KMS-11 (cell line): ENCODE data around the gene LIF.

Experiments
- H2AFZ ChIP-seq: fragments of 200-600 bp; sonication (generic); 2 replicates; pipeline ENCODE4 v1.6.1; 2016; ENCODE audit warnings: antibody characterized with exemption, mixed run types, low read depth
- H3K27ac ChIP-seq: fragments of 200-600 bp; sonication (generic); 2 replicates; pipeline ENCODE4 v1.6.1; 2016; ENCODE audit warnings: mild to moderate bottlenecking, mixed run types
- H3K27me3 ChIP-seq: fragments of 200-600 bp; sonication (generic); 2 replicates; pipeline ENCODE4 v1.6.1; 2017; ENCODE audit warnings: mild to moderate bottlenecking, low read depth, mixed run types, moderate library complexity; ENCODE audit not compliant: insufficient read depth
- H3K36me3 ChIP-seq: fragments of 200-600 bp; sonication (generic); 2 replicates; pipeline ENCODE4 v1.6.1; 2017; ENCODE audit warnings: mild to moderate bottlenecking, mixed run types; ENCODE audit not compliant: insufficient read depth
- H3K4me1 ChIP-seq: fragments of 200-600 bp; sonication (generic); 2 replicates; pipeline ENCODE4 v1.6.1; 2016; ENCODE audit warnings: mild to moderate bottlenecking, low read depth, mixed run types; ENCODE audit not compliant: poor library complexity, severe bottlenecking
- H3K4me2 ChIP-seq: fragments of 200-600 bp; sonication (generic); 2 replicates; pipeline ENCODE4 v1.7.0; 2016; ENCODE audit warnings: mild to moderate bottlenecking, mixed run types
- H3K4me3 ChIP-seq: fragments of 200-600 bp; sonication (generic); IDR thresholded peaks from 2 replicates; pipeline ENCODE4 v1.6.1; 2017; ENCODE audit warnings: low read depth, low read length, mixed read lengths; ENCODE audit not compliant: insufficient read depth
- H3K79me2 ChIP-seq: fragments of 200-600 bp; sonication (generic); 2 replicates; pipeline ENCODE4 v1.6.1; 2016; ENCODE audit warnings: low read depth, mixed run types; ENCODE audit not compliant: insufficient read depth
- H3K9ac ChIP-seq: fragments of 200-600 bp; sonication (generic); 2 replicates; pipeline ENCODE4 v1.6.1; 2016; ENCODE audit warnings: mild to moderate bottlenecking, mixed run types
- H4K20me1 ChIP-seq: fragments of 200-600 bp; sonication (generic); 2 replicates; pipeline ENCODE4 v1.6.1; 2016; ENCODE audit warnings: mild to moderate bottlenecking, mixed run types; ENCODE audit not compliant: insufficient read depth
- TF ChIP-seq, protein P1 (sequence below): fragments of 200-600 bp; sonication (generic); conservative IDR thresholded peaks from 2 replicates; pipeline ENCODE4 v1.6.1; 2017; ENCODE audit warnings: low read depth, mild to moderate bottlenecking, antibody characterized with exemption, low read length, moderate library complexity, mixed read lengths

LIF gene

DNA sequence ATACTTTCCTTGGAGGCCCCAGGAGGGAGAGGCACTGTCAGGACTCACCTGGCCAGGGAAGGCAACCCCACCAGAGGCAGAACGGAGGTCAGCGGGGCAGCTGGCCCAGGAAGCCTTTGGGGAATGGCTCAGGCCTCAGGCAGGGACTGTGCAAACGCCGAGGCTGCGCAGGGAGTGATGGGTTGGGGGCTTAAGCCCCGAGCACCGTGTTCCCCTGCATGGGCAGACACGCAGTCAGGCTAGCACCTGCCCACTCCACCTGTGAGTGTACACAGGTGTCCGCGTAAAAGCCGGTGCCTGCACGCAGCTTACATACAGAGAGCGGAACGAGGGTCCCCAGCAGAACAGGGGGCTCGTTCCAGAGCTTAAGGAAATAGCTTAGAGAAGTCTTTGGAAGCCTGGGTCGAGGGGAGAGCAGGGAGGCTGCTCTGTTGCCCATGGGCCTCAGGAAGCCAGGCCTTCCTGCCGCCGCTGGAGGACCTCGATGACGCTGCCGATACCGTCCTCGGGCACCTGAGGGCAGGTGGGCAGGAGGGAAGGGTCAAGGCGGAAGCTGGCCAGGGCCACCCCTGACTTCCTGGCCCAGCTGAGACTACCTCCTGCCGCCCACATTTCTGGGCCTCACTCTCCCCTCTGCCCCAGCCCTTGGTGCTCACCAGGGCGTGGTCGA lies 38.8 kb upstream of the LIF start:
- H4K20me1 ChIP-seq, result no peaks in the 10 kb centered on the region
- no peak overlapping the region for H3K4me2 ChIP-seq
- H3K4me1 ChIP-seq, result peaks cover 23% of the 10 kb centered on the region
- H3K36me3 ChIP-seq, result no peaks in the 10 kb centered on the region
- no peak overlapping the region for H2AFZ ChIP-seq
- TF ChIP-seq, protein P1, sequence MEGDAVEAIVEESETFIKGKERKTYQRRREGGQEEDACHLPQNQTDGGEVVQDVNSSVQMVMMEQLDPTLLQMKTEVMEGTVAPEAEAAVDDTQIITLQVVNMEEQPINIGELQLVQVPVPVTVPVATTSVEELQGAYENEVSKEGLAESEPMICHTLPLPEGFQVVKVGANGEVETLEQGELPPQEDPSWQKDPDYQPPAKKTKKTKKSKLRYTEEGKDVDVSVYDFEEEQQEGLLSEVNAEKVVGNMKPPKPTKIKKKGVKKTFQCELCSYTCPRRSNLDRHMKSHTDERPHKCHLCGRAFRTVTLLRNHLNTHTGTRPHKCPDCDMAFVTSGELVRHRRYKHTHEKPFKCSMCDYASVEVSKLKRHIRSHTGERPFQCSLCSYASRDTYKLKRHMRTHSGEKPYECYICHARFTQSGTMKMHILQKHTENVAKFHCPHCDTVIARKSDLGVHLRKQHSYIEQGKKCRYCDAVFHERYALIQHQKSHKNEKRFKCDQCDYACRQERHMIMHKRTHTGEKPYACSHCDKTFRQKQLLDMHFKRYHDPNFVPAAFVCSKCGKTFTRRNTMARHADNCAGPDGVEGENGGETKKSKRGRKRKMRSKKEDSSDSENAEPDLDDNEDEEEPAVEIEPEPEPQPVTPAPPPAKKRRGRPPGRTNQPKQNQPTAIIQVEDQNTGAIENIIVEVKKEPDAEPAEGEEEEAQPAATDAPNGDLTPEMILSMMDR, result no peak
- H3K27me3 ChIP-seq, result no peaks in the 10 kb centered on the region
- H3K27ac ChIP-seq, result no peak overlapping the region
- H3K9ac ChIP-seq, result no peak overlapping the region
- no peaks in the 10 kb centered on the region for H3K79me2 ChIP-seq
- no peak overlapping the region for H3K4me3 ChIP-seq

DNA sequence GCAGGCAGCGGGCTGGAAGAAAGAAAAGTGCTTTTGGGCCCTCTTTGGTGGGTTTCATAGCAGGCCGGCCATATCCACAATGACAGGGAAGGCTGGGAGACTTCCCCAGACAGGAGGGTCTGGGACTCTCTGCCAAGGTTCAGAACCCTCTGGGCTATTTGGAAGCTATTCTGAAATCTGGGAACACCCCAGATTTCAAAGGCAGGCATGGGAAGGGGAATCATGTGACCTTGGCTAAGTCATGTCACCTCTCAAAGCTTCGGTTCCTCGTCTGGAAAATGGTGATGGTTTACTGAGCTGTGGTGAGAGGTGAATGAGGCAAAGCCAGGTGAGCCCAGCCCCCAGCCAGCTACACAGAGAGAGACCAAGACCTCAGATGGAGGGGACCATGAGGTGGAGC lies 38.1 kb upstream of the LIF start:
- H2AFZ ChIP-seq, result no peak overlapping the region
- H3K9ac ChIP-seq, result no peak overlapping the region
- no peaks in the 10 kb centered on the region for H3K27me3 ChIP-seq
- H3K36me3 ChIP-seq, result no peaks in the 10 kb centered on the region
- H3K79me2 ChIP-seq, result no peaks in the 10 kb centered on the region
- no peak overlapping the region for H3K4me3 ChIP-seq
- H3K4me2 ChIP-seq, result no peak overlapping the region
- no peaks in the 10 kb centered on the region for H4K20me1 ChIP-seq
- TF ChIP-seq, protein P1, result no peak
- peaks cover 17% of the 10 kb centered on the region for H3K4me1 ChIP-seq
- H3K27ac ChIP-seq, result no peak overlapping the region

DNA sequence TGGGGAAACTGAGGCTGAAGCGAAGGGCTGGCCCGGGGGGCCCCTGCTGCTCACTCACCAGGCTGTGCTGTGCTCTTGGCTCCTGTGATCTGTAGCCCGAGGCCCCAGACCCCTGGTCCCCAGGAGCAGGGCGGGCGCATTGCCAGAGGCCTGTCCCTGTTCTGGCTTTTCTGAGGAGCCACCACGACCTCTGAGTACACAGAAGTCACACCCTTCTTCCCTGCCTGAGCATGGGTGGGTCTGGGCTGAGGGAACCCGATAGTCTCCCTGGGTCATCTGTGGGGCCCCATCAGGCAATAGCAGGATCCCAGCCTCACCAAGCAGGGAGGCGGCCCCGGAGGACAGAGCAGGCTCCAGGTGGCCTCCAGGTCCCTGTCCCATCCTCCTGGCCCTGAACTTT lies 37.6 kb upstream of the LIF start:
- Histone ChIP-seq H3K9ac (no peak overlapping the region), H3K4me3 (no peak overlapping the region), H3K27ac (no peak overlapping the region), H3K79me2 (no peaks in the 10 kb centered on the region), H4K20me1 (no peaks in the 10 kb centered on the region), H3K36me3 (no peaks in the 10 kb centered on the region), H3K27me3 (no peaks in the 10 kb centered on the region), H2AFZ (no peak overlapping the region), H3K4me2 (no peak overlapping the region), H3K4me1 (peaks cover 16% of the 10 kb centered on the region)
- TF ChIP-seq, protein P1, result no peak

DNA sequence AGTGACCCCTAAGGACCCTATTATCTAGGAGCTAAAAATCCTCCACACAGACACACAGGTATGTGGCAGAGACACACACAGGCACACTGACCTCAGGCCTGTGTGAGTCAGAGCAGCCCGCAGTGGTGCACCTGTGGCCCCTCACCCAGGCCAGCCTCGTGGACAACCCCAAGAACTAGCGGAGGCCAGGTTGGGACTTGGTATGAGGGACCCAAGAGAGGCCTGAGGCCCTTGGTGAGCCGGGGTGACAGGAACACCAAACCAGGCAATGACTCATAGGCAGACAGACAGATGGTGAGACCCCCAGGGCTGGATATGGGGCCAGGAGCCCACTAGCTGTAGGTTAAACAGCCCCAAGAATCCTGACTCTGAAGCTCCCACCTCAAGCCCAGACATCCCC lies 36.8 kb upstream of the LIF start:
- Histone ChIP-seq H3K9ac (no peak overlapping the region), H3K4me3 (no peak overlapping the region), H4K20me1 (no peaks in the 10 kb centered on the region), H3K4me1 (peaks cover 14% of the 10 kb centered on the region), H2AFZ (no peak overlapping the region), H3K27me3 (no peaks in the 10 kb centered on the region), H3K27ac (no peak overlapping the region), H3K4me2 (no peak overlapping the region), H3K79me2 (no peaks in the 10 kb centered on the region), H3K36me3 (no peaks in the 10 kb centered on the region)
- TF ChIP-seq, protein P1, result no peak
